Activated naive CD8-positive, alpha-beta T cell (primary cell): Measurements from ENCODE around the gene EEF1AKMT1.

Experiments
- H3K27ac Mint-ChIP-seq: one replicate; pipeline ENCODE4 v1.8.0; 2021; ENCODE audit warnings: mixed read lengths
- H3K27me3 Mint-ChIP-seq: one replicate; pipeline ENCODE4 v1.8.0; 2021; ENCODE audit warnings: mixed read lengths
- H3K36me3 Mint-ChIP-seq: one replicate; pipeline ENCODE4 v1.8.0; 2021; ENCODE audit warnings: mixed read lengths
- H3K4me1 Mint-ChIP-seq: one replicate; pipeline ENCODE4 v1.8.0; 2021; ENCODE audit warnings: low read depth, mixed read lengths
- H3K4me3 Mint-ChIP-seq: one replicate; pipeline ENCODE4 v1.8.0; 2021; ENCODE audit warnings: mild to moderate bottlenecking, mixed read lengths
- H3K9me3 Mint-ChIP-seq: one replicate; pipeline ENCODE4 v1.8.0; 2021; ENCODE audit warnings: low read depth, mixed read lengths

Gene EEF1AKMT1

GRCh38 chr13:20796791-20797508 lies 23.2 kb upstream of the EEF1AKMT1 start:
- Mint-ChIP-seq H3K9me3 (no peaks in the 10 kb centered on the region), H3K4me1 (peaks cover 17% of the 10 kb centered on the region), H3K4me3 (no peak overlapping the region), H3K27me3 (no peaks in the 10 kb centered on the region), H3K27ac (peak overlapping the region; percentile 41), H3K36me3 (peaks cover 19% of the 10 kb centered on the region)

- H3K36me3 Mint-ChIP-seq: peaks cover 16% of the 10 kb centered on the region
- H3K27ac Mint-ChIP-seq: peak overlapping the region; percentile 69
- no peak overlapping the region for H3K4me3 Mint-ChIP-seq
- H3K9me3 Mint-ChIP-seq: no peaks in the 10 kb centered on the region
- H3K4me1 Mint-ChIP-seq: peaks cover 4% of the 10 kb centered on the region
- no peaks in the 10 kb centered on the region for H3K27me3 Mint-ChIP-seq
Observed at GRCh38 chr13:20789665-20790064, 15.9 kb upstream of the EEF1AKMT1 start.

GRCh38 chr13:20788312-20788711 lies 14.6 kb upstream of the EEF1AKMT1 start:
- Mint-ChIP-seq H3K27ac (no peak overlapping the region), H3K4me1 (peaks cover 4% of the 10 kb centered on the region), H3K36me3 (peaks cover 12% of the 10 kb centered on the region), H3K27me3 (no peaks in the 10 kb centered on the region), H3K9me3 (no peaks in the 10 kb centered on the region), H3K4me3 (no peak overlapping the region)

GRCh38 chr13:20787180-20787579 lies 13.4 kb upstream of the EEF1AKMT1 start:
- H3K36me3 Mint-ChIP-seq: peaks cover 9% of the 10 kb centered on the region
- no peaks in the 10 kb centered on the region for H3K27me3 Mint-ChIP-seq
- peaks cover 10% of the 10 kb centered on the region for H3K4me1 Mint-ChIP-seq
- H3K27ac Mint-ChIP-seq: peak overlapping the region; percentile 41
- H3K9me3 Mint-ChIP-seq: no peaks in the 10 kb centered on the region
- no peak overlapping the region for H3K4me3 Mint-ChIP-seq

GRCh38 chr13:20782116-20782708 lies 8.5 kb upstream of the EEF1AKMT1 start:
- Mint-ChIP-seq H3K9me3 (no peaks in the 10 kb centered on the region), H3K4me1 (peaks cover 9% of the 10 kb centered on the region), H3K27me3 (no peaks in the 10 kb centered on the region), H3K27ac (no peak overlapping the region), H3K36me3 (peaks cover 7% of the 10 kb centered on the region), H3K4me3 (no peak overlapping the region)

- peaks cover 13% of the 10 kb centered on the region for H3K4me1 Mint-ChIP-seq
- no peak overlapping the region for H3K4me3 Mint-ChIP-seq
- peaks cover 2% of the 10 kb centered on the region for H3K36me3 Mint-ChIP-seq
- peak overlapping the region; percentile 66 for H3K27ac Mint-ChIP-seq
- no peaks in the 10 kb centered on the region for H3K27me3 Mint-ChIP-seq
- no peaks in the 10 kb centered on the region for H3K9me3 Mint-ChIP-seq
Observed at GRCh38 chr13:20780317-20780716, 6.6 kb upstream of the EEF1AKMT1 start.

- no peak overlapping the region for H3K27ac Mint-ChIP-seq
- no peak overlapping the region for H3K4me3 Mint-ChIP-seq
Observed at GRCh38 chr13:20779405-20779804, 5.6 kb upstream of the EEF1AKMT1 start.

GRCh38 chr13:20778311-20778710 lies 4.5 kb upstream of the EEF1AKMT1 start:
- no peaks in the 10 kb centered on the region for H3K9me3 Mint-ChIP-seq
- H3K4me3 Mint-ChIP-seq: no peak overlapping the region
- H3K36me3 Mint-ChIP-seq: peaks cover 5% of the 10 kb centered on the region
- H3K27me3 Mint-ChIP-seq: no peaks in the 10 kb centered on the region
- no peak overlapping the region for H3K27ac Mint-ChIP-seq
- peaks cover 21% of the 10 kb centered on the region for H3K4me1 Mint-ChIP-seq

More at GRCh38 chr13:20779405-20779804, 5.6 kb upstream of the EEF1AKMT1 start:
- no peaks in the 10 kb centered on the region for H3K27me3 Mint-ChIP-seq
- H3K4me1 Mint-ChIP-seq: peaks cover 21% of the 10 kb centered on the region
- H3K36me3 Mint-ChIP-seq: peaks cover 5% of the 10 kb centered on the region
- no peaks in the 10 kb centered on the region for H3K9me3 Mint-ChIP-seq

- H3K36me3 Mint-ChIP-seq: peaks cover 7% of the 10 kb centered on the region
- H3K4me3 Mint-ChIP-seq: no peak overlapping the region
- no peak overlapping the region for H3K27ac Mint-ChIP-seq
- no peaks in the 10 kb centered on the region for H3K27me3 Mint-ChIP-seq
- peaks cover 24% of the 10 kb centered on the region for H3K4me1 Mint-ChIP-seq
- H3K9me3 Mint-ChIP-seq: no peaks in the 10 kb centered on the region
Observed at GRCh38 chr13:20776751-20777150, 3.0 kb upstream of the EEF1AKMT1 start.

GRCh38 chr13:20775961-20776360 lies 2.2 kb upstream of the EEF1AKMT1 start:
- H3K4me3 Mint-ChIP-seq: no peak overlapping the region
- peaks cover 10% of the 10 kb centered on the region for H3K36me3 Mint-ChIP-seq
- H3K27ac Mint-ChIP-seq: no peak overlapping the region

GRCh38 chr13:20774746-20775145 lies 985 bp upstream of the EEF1AKMT1 start:
- H3K36me3 Mint-ChIP-seq: peaks cover 18% of the 10 kb centered on the region
- H3K27ac Mint-ChIP-seq: peak overlapping the region; percentile 75
- no peaks in the 10 kb centered on the region for H3K27me3 Mint-ChIP-seq
- H3K4me1 Mint-ChIP-seq: peaks cover 38% of the 10 kb centered on the region
- H3K9me3 Mint-ChIP-seq: no peaks in the 10 kb centered on the region
- H3K4me3 Mint-ChIP-seq: peak overlapping the region; percentile 90

More at GRCh38 chr13:20775961-20776360, 2.2 kb upstream of the EEF1AKMT1 start:
- Mint-ChIP-seq H3K9me3 (no peaks in the 10 kb centered on the region), H3K4me1 (peaks cover 29% of the 10 kb centered on the region), H3K27me3 (no peaks in the 10 kb centered on the region)

- Mint-ChIP-seq H3K36me3 (peaks cover 32% of the 10 kb centered on the region), H3K27ac (peak overlapping the region; percentile 100)
Observed at GRCh38 chr13:20772401-20773131, 1.2 kb downstream of the EEF1AKMT1 start.

GRCh38 chr13:20769834-20770233 lies 3.9 kb downstream of the EEF1AKMT1 start:
- Mint-ChIP-seq H3K4me3 (no peak overlapping the region), H3K27ac (no peak overlapping the region), H3K27me3 (no peaks in the 10 kb centered on the region), H3K4me1 (peaks cover 40% of the 10 kb centered on the region), H3K36me3 (peaks cover 34% of the 10 kb centered on the region), H3K9me3 (peaks cover 15% of the 10 kb centered on the region)

More at GRCh38 chr13:20772401-20773131, 1.2 kb downstream of the EEF1AKMT1 start:
- Mint-ChIP-seq H3K4me3 (peak overlapping the region; percentile 90), H3K27me3 (no peaks in the 10 kb centered on the region), H3K4me1 (peaks cover 49% of the 10 kb centered on the region), H3K9me3 (peaks cover 11% of the 10 kb centered on the region)

GRCh38 chr13:20769091-20769490 lies 4.7 kb downstream of the EEF1AKMT1 start:
- H3K4me3 Mint-ChIP-seq: no peak overlapping the region
- H3K27me3 Mint-ChIP-seq: no peaks in the 10 kb centered on the region
- H3K9me3 Mint-ChIP-seq: peaks cover 15% of the 10 kb centered on the region
- peaks cover 37% of the 10 kb centered on the region for H3K4me1 Mint-ChIP-seq
- H3K36me3 Mint-ChIP-seq: peaks cover 32% of the 10 kb centered on the region
- H3K27ac Mint-ChIP-seq: no peak overlapping the region

GRCh38 chr13:20767309-20767943 lies 6.3 kb downstream of the EEF1AKMT1 start:
- H3K27ac Mint-ChIP-seq: no peak overlapping the region
- peaks cover 32% of the 10 kb centered on the region for H3K36me3 Mint-ChIP-seq
- H3K4me1 Mint-ChIP-seq: peaks cover 31% of the 10 kb centered on the region
- no peaks in the 10 kb centered on the region for H3K27me3 Mint-ChIP-seq
- H3K4me3 Mint-ChIP-seq: no peak overlapping the region
- peaks cover 15% of the 10 kb centered on the region for H3K9me3 Mint-ChIP-seq
